BE2C (cell line): Measurements from ENCODE around the gene PHLDB2.

Experiments used
- DNase-seq: peaks from one replicate; pipeline ENCODE4 v3.0.0-alpha.2; 2020
- H3K27me3 ChIP-seq: fragments of 250-450 bp; sonication (Bioruptor Pico); 2 replicates; pipeline ENCODE4 v1.5.1; 2020; ENCODE audit warnings: mild to moderate bottlenecking
- H3K36me3 ChIP-seq: fragments of 250-450 bp; sonication (Bioruptor Pico); 2 replicates; pipeline ENCODE4 v1.5.1; 2020; ENCODE audit warnings: mild to moderate bottlenecking
- H3K4me1 ChIP-seq: fragments of 250-450 bp; sonication (Bioruptor Pico); 2 replicates; pipeline ENCODE4 v1.5.1; 2020
- H3K4me3 ChIP-seq: 2 replicates; pipeline ENCODE4 v1.5.1; 2011; ENCODE audit warnings: low read depth, low read length
- H3K9me3 ChIP-seq: fragments of 250-450 bp; sonication (Bioruptor Pico); 2 replicates; pipeline ENCODE4 v1.5.1; 2020
- TF ChIP-seq, protein P1 (sequence below): IDR thresholded peaks from 2 replicates; pipeline ENCODE4 v1.5.1; 2012; ENCODE audit warnings: mild to moderate bottlenecking, low read depth, low read length

Gene PHLDB2

DNA sequence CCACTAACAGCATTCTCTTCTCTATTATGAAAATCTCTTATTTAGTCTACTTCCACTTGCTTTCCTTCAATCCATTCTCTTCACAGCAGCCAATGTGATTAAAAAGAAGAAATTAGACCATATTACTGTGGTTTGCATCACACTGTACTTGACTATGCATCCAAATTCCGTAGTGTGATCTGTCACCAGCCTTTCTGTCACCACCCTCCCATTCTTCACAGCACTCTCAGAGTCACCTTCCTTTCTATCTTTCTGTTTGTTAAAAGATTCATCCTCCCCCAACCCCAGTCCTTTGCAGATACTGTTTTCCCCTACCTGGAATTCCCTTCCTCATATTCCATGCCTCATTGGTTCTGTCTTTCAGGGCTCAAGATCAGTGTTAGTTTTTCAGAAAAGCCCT is 64.7 kb downstream of the PHLDB2 start:
- H3K27me3 ChIP-seq, result no peaks in the 10 kb centered on the region
- TF ChIP-seq, protein P1, sequence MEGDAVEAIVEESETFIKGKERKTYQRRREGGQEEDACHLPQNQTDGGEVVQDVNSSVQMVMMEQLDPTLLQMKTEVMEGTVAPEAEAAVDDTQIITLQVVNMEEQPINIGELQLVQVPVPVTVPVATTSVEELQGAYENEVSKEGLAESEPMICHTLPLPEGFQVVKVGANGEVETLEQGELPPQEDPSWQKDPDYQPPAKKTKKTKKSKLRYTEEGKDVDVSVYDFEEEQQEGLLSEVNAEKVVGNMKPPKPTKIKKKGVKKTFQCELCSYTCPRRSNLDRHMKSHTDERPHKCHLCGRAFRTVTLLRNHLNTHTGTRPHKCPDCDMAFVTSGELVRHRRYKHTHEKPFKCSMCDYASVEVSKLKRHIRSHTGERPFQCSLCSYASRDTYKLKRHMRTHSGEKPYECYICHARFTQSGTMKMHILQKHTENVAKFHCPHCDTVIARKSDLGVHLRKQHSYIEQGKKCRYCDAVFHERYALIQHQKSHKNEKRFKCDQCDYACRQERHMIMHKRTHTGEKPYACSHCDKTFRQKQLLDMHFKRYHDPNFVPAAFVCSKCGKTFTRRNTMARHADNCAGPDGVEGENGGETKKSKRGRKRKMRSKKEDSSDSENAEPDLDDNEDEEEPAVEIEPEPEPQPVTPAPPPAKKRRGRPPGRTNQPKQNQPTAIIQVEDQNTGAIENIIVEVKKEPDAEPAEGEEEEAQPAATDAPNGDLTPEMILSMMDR, result no peak
- DNase-seq, result no peak
- no peaks in the 10 kb centered on the region for H3K36me3 ChIP-seq
- H3K9me3 ChIP-seq, result no peaks in the 10 kb centered on the region
- H3K4me1 ChIP-seq, result no peaks in the 10 kb centered on the region
- no peak overlapping the region for H3K4me3 ChIP-seq

DNA sequence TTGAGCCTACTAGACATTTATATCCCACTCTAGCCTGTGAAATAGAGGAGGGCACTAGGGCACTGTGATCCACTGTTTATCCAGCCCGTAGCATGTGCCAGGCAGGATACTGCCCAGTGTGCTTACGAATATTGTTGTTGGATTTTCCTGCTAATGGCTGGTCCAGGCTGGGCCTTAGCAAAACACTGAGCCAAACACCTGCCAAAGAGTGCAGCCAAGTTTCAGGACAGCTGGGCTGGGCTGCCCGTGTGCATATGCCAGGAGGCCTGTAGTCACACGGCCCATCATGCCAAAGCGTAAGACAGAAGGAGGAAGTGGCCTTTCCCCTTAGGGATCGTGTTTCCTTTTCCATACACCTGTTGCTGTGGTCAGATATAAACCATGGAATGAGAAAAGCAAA is 65.2 kb downstream of the PHLDB2 start:
- TF ChIP-seq, protein P1, result no peak
- Histone ChIP-seq H3K27me3 (no peaks in the 10 kb centered on the region), H3K4me3 (no peak overlapping the region), H3K4me1 (no peaks in the 10 kb centered on the region), H3K36me3 (no peaks in the 10 kb centered on the region), H3K9me3 (no peaks in the 10 kb centered on the region)
- no peak for DNase-seq

DNA sequence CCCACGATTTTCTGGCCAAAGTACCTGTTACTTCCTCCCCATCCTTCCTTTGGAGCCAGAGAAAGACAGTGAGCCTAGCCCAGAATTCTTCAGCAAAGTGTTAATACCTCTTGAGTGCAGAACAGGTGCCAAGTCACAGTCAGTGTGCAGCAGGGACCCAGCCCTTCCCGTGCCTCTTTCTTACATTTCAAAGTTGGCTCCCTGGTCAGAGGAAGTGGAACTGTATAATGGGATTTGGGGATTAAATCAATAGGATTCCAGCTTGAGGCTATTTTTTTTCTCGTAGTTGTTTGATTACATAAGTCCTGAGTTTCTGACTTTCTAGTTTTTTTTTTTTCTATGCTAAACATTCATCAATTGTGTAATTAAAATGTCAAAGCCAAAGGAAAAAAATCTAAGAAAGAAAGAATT is 67.2 kb downstream of the PHLDB2 start:
- Histone ChIP-seq H3K9me3 (no peaks in the 10 kb centered on the region), H3K36me3 (no peaks in the 10 kb centered on the region), H3K4me1 (no peaks in the 10 kb centered on the region), H3K27me3 (no peaks in the 10 kb centered on the region; the same call in 1 of the 2 replicates), H3K4me3 (no peak overlapping the region)
- TF ChIP-seq, protein P1, result no peak
- no peak for DNase-seq

DNA sequence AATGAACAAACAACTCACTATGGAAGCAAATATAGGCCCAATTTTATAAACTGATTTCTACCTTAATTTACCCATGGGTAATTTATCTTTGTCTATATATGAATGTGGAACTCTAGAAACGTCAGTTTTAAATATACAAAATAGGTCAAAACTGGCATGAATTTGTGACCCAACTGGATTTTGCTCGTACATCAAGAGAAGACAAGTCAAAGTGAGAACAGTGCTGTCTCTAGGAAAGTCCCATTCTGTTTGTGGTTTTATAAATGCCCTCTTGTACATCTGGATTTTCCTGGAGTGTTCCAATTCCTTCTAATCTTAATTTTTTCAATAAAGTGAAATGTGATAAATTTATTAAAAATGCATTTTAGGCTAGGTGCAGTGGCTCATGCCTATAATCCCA is 69.5 kb downstream of the PHLDB2 start:
- Histone ChIP-seq H3K36me3 (no peaks in the 10 kb centered on the region), H3K4me3 (no peak overlapping the region), H3K27me3 (peaks cover 14% of the 10 kb centered on the region), H3K4me1 (no peaks in the 10 kb centered on the region), H3K9me3 (no peaks in the 10 kb centered on the region)
- TF ChIP-seq, protein P1, result no peak
- no peak for DNase-seq

DNA sequence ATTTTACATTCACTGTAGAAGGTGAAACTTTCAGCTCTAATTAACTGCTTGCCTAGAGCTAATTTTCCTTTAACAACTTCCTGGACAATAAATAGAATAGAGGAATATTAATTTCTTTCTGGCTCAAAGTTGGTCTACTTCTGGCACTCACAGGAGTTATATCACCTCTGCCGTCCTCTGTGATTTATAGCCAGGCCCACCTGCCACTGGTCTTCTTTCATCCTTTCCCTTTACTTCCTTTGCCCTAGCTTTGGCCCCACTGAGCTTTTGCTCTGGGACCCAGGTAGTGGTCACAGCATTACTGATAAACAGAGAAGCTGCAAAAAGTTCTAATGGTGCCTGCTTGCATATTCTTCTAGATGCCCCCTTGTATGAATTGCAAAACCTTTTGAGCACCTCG is 70.4 kb downstream of the PHLDB2 start:
- H3K36me3 ChIP-seq, result no peaks in the 10 kb centered on the region
- no peak for DNase-seq
- no peak overlapping the region for H3K4me3 ChIP-seq
- H3K27me3 ChIP-seq, result peaks cover 14% of the 10 kb centered on the region
- TF ChIP-seq, protein P1, result no peak
- no peaks in the 10 kb centered on the region for H3K9me3 ChIP-seq
- H3K4me1 ChIP-seq, result no peaks in the 10 kb centered on the region

DNA sequence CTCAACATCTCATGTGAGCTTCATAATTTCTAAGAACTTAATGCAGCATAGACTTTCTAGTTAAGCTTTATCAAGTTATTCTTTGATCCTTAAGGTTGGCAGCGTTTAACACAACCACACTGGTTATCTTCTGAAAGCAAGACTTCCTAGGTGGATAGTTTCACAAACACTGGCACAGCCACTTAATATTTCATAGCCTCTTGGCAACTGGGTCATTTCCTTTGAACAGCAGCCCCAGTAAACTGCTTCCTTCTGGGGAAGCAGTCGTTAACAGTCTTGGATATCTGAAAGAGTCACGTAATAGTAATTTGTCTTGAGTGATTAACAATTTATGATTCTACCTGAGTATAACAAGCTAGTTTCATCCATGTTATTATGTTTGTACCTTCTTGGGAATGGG is 73.9 kb downstream of the PHLDB2 start:
- peaks cover 14% of the 10 kb centered on the region for H3K27me3 ChIP-seq
- no peak for DNase-seq
- H3K9me3 ChIP-seq, result no peaks in the 10 kb centered on the region
- no peak overlapping the region for H3K4me3 ChIP-seq
- TF ChIP-seq, protein P1, result no peak
- H3K4me1 ChIP-seq, result no peaks in the 10 kb centered on the region
- H3K36me3 ChIP-seq, result no peaks in the 10 kb centered on the region
